HG03045 (cell line): ENCODE data around the gene INTS14.
"Not testable (repeated sequence)": the region's sequence is repeated elsewhere in the genome, so short reads cannot be mapped to it uniquely, and the experiment has no call there.

Source experiments
- ATAC-seq: cut with Tn5 transposase; IDR thresholded peaks from one replicate; pipeline ENCODE4 v1.9.1; 2021; ENCODE audit warnings: mild to moderate bottlenecking, moderate library complexity; ENCODE audit not compliant: unreplicated experiment

Gene INTS14

DNA sequence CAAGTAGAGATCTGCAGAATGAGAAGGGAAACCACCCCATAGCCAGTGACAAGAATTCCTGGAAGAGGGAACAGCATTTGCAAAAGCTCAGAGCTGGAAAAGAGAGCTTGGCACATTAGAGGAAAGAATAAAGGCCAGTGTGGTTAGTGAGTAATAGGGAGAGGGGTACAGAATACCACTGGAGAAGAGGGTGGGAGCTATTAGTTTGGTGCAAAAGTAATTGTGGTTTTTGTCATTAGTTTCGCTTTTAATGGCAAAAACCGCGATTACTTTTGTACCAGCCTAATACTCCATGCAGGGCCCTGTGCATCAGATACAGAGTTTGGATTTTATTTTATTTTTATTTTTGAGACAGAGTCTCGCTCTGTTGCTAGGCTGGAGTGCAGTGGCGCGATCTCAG lies 20.6 kb upstream of the INTS14 start:
- ATAC-seq: no peak

- ATAC-seq: no peak
Measured at GRCh38 chr15:65630760-65631159, 19.8 kb upstream of the INTS14 start.

DNA sequence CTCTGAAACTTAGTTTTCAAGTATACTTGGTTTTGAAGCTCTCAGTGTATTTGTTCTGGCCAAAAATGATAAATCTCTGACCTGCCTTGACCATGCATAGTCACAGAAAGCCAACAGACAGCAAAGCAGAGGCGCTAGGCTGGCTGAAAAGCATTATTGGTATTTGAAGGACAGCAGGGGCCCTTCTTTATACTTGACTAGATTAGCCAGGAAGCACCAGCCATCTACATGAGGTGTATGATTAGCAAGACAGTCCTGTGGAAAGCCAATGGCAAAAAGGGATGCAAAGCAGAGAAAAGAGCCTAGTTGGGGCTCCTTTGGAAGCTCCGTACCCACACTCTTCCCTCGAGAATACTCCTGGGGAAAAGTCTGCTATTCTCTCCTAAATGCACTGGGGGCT lies 18.6 kb upstream of the INTS14 start:
- no peak for ATAC-seq

DNA sequence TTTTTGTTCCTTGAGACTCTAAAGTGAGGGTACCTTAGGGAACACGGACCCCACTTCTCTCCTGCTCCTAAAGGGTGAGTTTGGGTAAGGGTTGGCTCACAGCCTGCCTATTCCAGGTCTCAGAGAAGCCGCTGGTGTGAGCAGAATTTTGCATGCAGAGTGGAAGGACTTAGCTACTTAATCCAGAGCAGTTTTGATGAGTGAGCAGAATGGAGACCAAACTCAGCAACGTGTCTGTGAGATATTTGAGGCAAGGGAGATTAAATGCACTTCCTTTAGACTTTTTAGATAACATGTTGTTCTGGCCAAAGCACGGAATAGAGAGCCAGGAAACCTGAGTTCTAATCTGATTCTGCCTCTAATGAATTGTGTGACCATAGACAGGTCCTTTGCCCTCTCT lies 15.9 kb upstream of the INTS14 start:
- ATAC-seq: no peak

DNA sequence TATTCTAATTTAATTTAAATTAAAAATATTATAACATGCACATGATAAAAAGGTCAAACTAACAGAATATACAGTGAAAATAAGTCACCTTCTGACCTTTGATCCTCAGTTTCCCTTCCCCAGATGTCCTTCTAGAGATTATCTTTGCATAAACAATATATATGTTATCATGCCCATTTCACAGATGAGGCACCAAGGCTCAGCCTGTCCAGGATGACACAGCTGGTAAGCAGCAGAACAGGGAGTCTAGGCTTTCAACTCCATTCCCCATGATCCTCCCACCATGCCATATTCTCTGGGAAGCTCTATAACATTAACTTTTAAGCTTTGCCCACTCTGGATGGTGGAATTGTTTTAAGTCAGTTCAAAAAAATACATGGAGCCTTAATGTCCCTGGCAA lies 12.2 kb upstream of the INTS14 start:
- no peak for ATAC-seq

DNA sequence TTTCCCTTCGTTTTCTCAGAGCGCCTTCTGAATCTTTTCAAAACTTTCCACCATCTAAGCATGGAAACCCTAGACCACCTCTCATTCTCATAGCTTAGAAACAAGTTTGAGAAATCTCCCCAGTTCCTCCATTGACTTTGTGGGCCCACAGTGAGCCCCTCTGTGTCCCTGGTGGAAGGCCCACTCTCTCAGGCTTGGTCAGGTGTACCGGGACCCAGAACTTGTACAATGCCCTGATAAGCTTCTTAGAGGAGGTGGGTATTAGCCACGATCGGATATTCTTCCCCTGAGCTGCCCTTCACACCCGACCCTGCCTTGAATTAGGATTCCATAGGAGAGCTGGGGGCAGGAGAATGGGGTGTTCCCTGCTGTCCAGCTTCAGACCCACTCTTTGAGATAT lies 10.7 kb upstream of the INTS14 start, which contains the start of gene SLC24A1:
SLC24A1 (plus strand) TSS at position 301 of the 400 bp plus-strand sequence. CDS start 2,143 bp downstream, outside the sequence.
- no peak for ATAC-seq

DNA sequence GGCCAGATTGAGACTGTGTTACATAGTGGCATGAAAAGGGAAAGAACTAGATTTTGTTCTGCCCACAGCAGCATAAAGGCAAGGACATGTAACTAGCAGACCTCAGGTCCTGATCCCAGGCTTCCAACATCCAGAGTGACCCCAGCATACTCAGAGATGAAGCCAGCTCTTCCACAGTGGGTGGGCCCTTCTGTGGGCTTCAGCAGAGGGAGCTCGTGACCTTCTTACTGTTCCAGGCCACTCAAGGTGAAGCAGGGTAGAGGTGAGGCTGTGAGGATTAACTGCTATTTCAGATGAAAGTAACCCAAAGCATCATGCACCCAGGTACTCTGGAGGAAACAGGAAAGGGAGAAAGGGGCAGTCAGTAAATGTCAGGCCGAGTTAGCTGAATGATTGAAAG lies 9.9 kb upstream of the INTS14 start:
- no peak for ATAC-seq

- ATAC-seq: no peak
Measured at GRCh38 chr15:65619626-65620290, 8.8 kb upstream of the INTS14 start.

- no peak for ATAC-seq
Measured at GRCh38 chr15:65618560-65619109, 7.7 kb upstream of the INTS14 start.

DNA sequence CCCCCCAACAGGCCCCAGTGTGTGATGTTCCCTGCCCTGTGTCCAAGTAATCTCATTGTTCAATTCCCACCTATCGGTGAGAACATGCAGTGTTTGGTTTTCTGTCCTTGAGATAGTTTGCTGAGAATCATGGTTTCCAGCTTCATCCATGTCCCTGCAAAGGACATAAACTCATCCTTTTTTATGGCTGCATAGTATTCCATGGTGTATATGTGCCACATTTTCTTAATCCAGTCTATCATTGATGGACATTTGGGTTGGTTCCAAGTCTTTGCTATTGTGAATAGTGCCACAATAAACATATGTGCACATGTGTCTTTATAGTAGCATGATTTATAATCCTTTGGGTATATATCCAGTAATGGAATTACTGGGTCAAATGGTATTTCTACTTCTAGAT lies 5.0 kb upstream of the INTS14 start:
- ATAC-seq: not testable (repeated sequence)

DNA sequence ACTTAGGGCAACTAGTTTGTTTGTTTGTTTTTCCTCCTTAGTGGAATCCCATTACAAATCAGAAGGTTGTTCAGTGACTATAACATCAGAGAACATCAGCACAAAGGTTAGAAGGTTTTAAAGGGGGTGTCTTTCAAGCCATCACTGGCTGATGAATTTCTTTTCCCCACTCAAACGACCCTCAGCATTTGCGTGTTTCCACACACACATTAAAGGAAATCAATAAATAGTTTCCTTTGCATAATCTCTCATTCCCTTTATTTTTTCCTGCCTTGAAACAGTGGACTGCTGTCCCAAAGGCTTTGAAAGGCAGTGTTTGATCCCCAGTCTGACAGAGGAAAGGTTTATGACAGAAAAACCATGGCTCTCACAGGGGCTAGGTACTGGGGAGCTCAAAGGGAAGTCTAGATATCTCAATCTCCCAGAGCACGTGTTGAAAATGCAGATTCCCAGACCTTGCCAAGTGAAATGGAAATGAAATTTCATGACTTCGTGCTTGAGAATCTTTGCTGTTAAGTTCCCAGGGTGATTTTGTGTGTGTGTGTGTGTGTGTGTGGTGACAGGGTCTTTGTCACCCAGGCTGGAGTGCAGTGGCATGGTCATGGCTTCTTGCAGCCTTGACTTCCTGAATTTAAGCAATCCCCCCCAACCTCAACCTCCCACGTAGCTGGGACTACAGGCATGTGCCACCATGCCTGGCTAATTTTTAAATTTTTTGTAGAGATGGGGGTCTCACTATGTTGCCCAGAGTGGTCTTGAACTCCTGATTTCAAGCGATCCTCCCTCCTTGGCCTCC lies 2.2 kb upstream of the INTS14 start:
- no peak for ATAC-seq

- ATAC-seq: no peak
Measured at GRCh38 chr15:65612616-65612946, 1.6 kb upstream of the INTS14 start.

GRCh38 chr15:65611888-65612615 lies 1.1 kb upstream of the INTS14 start:
- ATAC-seq: no peak

DNA sequence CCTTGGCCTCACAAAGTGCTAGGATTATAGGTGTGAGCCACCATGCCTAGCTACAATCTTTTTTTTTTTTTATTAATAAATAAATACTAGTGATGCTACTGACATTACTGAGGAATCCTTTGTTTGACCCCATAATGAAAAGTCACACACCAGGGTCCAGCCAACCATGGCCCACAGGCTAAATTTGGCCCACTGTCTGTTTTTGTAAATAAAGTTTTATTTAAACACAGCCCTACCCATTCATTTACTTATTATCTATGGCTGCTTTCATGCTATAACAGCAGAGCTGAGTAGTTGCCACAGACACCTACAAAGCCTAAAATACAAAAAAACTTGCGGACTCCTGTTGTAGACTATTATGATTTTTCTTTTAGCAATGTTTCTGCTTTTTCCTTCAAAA lies 7.4 kb downstream of the INTS14 start:
- ATAC-seq: no peak

DNA sequence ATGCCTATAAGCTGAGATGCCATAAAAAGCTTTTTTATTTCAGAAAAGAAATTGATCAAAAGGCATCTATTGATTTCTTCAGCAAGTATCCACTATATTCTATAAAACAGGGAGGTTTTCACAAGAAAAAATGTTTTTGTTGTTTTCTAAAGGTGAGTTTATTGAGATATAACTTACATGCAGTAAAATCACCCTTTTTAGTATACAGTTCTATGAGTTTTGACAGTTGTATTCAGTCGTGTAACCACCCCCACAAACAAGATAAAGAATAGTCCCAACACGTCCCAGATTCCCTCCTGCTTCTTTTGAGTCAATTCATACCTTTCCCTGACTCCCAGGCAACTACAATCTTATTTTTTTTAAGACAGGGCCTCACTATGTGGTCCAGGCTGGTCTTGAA lies 7.8 kb downstream of the INTS14 start:
- no peak for ATAC-seq

DNA sequence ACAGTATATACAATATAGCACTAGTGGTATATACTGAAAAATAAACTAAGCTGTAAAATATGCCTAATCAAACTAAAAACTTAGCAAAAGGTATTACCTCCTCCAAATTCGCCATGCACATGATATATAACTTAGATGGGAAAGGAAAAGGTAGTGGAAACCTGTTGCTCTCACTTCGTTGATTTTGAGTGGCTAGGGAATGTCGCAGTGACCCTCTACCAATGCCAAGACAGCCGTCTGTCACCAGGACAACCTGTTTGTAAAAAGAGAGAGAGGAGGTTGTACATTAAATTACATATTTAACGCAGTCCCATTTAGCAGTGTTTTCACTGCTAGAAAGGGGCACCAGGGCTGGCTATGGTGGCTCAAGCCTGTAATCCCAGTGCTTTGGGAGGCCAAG lies 11.3 kb downstream of the INTS14 start:
- no peak for ATAC-seq

- ATAC-seq: no peak
Measured at GRCh38 chr15:65598468-65598867, 12.5 kb downstream of the INTS14 start.

GRCh38 chr15:65595960-65596359 lies 15.0 kb downstream of the INTS14 start:
- no peak for ATAC-seq

DNA sequence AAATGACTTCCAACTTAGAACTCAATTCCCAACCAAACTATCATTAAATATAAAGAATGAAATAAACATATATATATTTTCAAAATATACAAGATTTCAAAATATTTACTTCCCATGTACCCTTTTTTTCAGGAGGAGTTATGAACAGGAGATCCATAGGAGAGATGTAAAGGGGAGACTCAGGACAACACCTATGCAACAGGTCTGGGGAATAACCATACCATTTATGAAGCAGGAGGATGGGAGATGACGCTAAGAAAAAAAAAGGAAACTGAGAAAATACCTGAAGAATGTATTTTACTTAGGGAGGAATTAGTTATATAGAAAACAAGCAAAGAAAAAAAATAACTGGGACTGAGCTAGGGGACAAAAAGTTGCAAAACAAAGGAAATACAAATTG lies 23.8 kb downstream of the INTS14 start:
- ATAC-seq: no peak

DNA sequence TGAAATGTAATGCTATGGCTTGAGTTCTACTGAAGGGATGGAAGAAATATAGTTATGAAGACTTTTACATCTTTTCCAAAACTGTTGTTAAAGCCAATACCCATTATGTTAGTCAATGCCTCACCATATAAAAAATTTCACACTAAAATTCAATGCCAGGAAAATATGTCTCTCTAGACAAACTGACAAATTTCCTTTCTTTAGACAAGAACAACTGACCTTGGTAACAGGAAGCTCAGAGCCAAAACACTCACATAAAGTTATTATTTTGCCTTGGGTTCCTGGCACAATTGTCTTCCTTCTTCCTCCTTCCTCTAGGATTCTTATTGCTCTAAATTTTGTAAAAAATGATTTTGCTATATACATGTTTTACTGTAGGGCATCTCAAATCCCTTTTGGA lies 26.7 kb downstream of the INTS14 start:
- no peak for ATAC-seq

GRCh38 chr15:65583701-65584100 lies 27.2 kb downstream of the INTS14 start:
- ATAC-seq: no peak

DNA sequence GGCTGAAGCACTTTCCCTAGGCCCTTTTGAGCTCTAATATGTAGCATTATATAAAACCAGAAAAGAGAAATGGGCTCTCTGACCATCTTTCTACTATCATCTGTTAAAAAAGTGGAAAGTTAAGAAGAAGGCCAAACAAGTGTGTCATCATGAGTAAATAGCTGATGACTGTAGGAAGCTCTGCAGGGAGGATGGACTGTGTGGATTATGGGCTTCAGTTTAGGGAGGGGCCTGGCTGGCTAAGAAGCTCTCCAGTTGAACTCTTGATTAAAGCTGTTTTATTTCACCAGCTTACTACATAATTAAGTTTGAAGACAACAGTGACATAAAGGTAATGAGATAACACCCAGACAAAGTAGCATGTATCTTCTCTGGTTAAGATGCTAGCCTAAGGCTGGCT lies 30.6 kb downstream of the INTS14 start:
- no peak for ATAC-seq
